Duodenal mucosa (tissue), 2 donors: ENCODE measurements around the gene FGF22.
"Not testable (repeated sequence)": the region's sequence is repeated elsewhere in the genome, so short reads cannot be mapped to it uniquely, and the experiment has no call there.

Experiments used
- H3K27ac ChIP-seq: one replicate; pipeline ENCODE4 v1.7.0; 2013; ENCODE audit warnings: low read depth, low read length
- H3K27me3 ChIP-seq, 2 donors: one replicate each; pipeline ENCODE4 v1.7.0; 2013; ENCODE audit warnings: low read length in 2 of 2, control low read depth in 1 of 2; ENCODE audit not compliant: insufficient read depth in 2 of 2, control insufficient read depth in 1 of 2
- H3K36me3 ChIP-seq, 2 donors: one replicate each; pipeline ENCODE4 v1.7.0; 2013; ENCODE audit warnings: low read length in 2 of 2, control low read depth in 1 of 2; ENCODE audit not compliant: insufficient read depth in 2 of 2, control insufficient read depth in 1 of 2
- H3K4me1 ChIP-seq, 2 donors: one replicate each; pipeline ENCODE4 v1.7.0; 2013; ENCODE audit warnings: low read length in 2 of 2, control low read depth in 1 of 2; ENCODE audit not compliant: insufficient read depth in 2 of 2, control insufficient read depth in 1 of 2
- H3K4me3 ChIP-seq, 2 donors: one replicate each; pipeline ENCODE4 v1.7.0; 2013; ENCODE audit warnings: low read length in 2 of 2, low read depth in 1 of 2
- H3K9ac ChIP-seq, 2 donors: one replicate each; pipeline ENCODE4 v1.7.0; 2013; ENCODE audit warnings: low read length in 2 of 2, low read depth in 1 of 2
- H3K9me3 ChIP-seq, 2 donors: one replicate each; pipeline ENCODE4 v1.7.0; 2013; ENCODE audit warnings: low read length in 2 of 2, control low read depth in 1 of 2; ENCODE audit not compliant: control insufficient read depth in 1 of 2

The FGF22 gene

GRCh38 chr19:596263-596655 lies 43.4 kb upstream of the FGF22 start:
- Histone ChIP-seq H3K27me3 (peaks cover under 1 to 10% of the 10 kb centered on the region in 2 donors), H3K9ac (no peak overlapping the region), H3K27ac (no peak overlapping the region), H3K4me1 (no peaks in the 10 kb centered on the region), H3K36me3 (no peaks in the 10 kb centered on the region), H3K4me3 (no peak overlapping the region), H3K9me3 (no peaks in the 10 kb centered on the region)

- H3K4me1 ChIP-seq, result no peaks in the 10 kb centered on the region
- peaks cover 0 to 4% of the 10 kb centered on the region in 2 donors for H3K27me3 ChIP-seq
- no peak overlapping the region for H3K9ac ChIP-seq
- H3K36me3 ChIP-seq, result no peaks in the 10 kb centered on the region
- H3K9me3 ChIP-seq, result no peaks in the 10 kb centered on the region
- H3K4me3 ChIP-seq, result no peak overlapping the region
- H3K27ac ChIP-seq, result no peak overlapping the region
These were observed 42.0 kb upstream of the FGF22 start for GRCh38 chr19:597406-598315.

GRCh38 chr19:601310-601709 lies 38.4 kb upstream of the FGF22 start:
- Histone ChIP-seq H3K9me3 (no peaks in the 10 kb centered on the region), H3K36me3 (no peaks in the 10 kb centered on the region), H3K27me3 (no peaks in the 10 kb centered on the region), H3K9ac (no peak overlapping the region), H3K27ac (no peak overlapping the region), H3K4me1 (no peaks in the 10 kb centered on the region), H3K4me3 (no peak overlapping the region)

- no peaks in the 10 kb centered on the region for H3K36me3 ChIP-seq
- H3K27me3 ChIP-seq, result no peaks in the 10 kb centered on the region
- no peak overlapping the region for H3K9ac ChIP-seq
- no peaks in the 10 kb centered on the region for H3K9me3 ChIP-seq
- H3K4me3 ChIP-seq, result no peak overlapping the region
- H3K4me1 ChIP-seq, result no peaks in the 10 kb centered on the region
- no peak overlapping the region for H3K27ac ChIP-seq
These were observed 37.9 kb upstream of the FGF22 start for GRCh38 chr19:601790-602189.

- no peak overlapping the region for H3K4me3 ChIP-seq
- H3K9ac ChIP-seq, result no peak overlapping the region
- H3K9me3 ChIP-seq, result no peaks in the 10 kb centered on the region
- no peaks in the 10 kb centered on the region for H3K36me3 ChIP-seq
- H3K27ac ChIP-seq, result no peak overlapping the region
- H3K4me1 ChIP-seq, result no peaks in the 10 kb centered on the region
- H3K27me3 ChIP-seq, result no peaks in the 10 kb centered on the region
These were observed 37.0 kb upstream of the FGF22 start for GRCh38 chr19:602391-603301.

- not testable (repeated sequence) for H3K36me3 ChIP-seq, H3K27me3 ChIP-seq, H3K27ac ChIP-seq, H3K4me3 ChIP-seq, H3K4me1 ChIP-seq, H3K9me3 ChIP-seq, H3K9ac ChIP-seq
These were observed 36.4 kb upstream of the FGF22 start for GRCh38 chr19:603302-603639.

GRCh38 chr19:603779-604178 lies 35.9 kb upstream of the FGF22 start:
- not testable (repeated sequence) for H3K27me3 ChIP-seq, H3K36me3 ChIP-seq, H3K4me1 ChIP-seq, H3K9me3 ChIP-seq, H3K9ac ChIP-seq, H3K4me3 ChIP-seq, H3K27ac ChIP-seq

GRCh38 chr19:604355-604754 lies 35.3 kb upstream of the FGF22 start:
- Histone ChIP-seq H3K27me3 (no peaks in the 10 kb centered on the region), H3K4me3 (no peak overlapping the region), H3K9ac (no peak overlapping the region), H3K36me3 (no peaks in the 10 kb centered on the region), H3K27ac (no peak overlapping the region), H3K4me1 (no peaks in the 10 kb centered on the region), H3K9me3 (no peaks in the 10 kb centered on the region)

GRCh38 chr19:605061-605971 lies 34.4 kb upstream of the FGF22 start:
- H3K9me3 ChIP-seq, H3K4me3 ChIP-seq: not testable (repeated sequence)

More at GRCh38 chr19:605061-605971, 34.4 kb upstream of the FGF22 start:
- not testable (repeated sequence) for H3K27ac ChIP-seq, H3K4me1 ChIP-seq, H3K36me3 ChIP-seq, H3K27me3 ChIP-seq, H3K9ac ChIP-seq
